ENCODE measurements around the gene NOP16.

- TF ChIP-seq CTCF (conservative IDR thresholded peaks at IDR 0.05) (no peak), ZFX (IDR thresholded peaks at IDR 0.05) (no peak)
These were observed 31.7 kb upstream of the NOP16 start for GRCh38 chr5:176420086-176420485.
